Neural progenitor cell (in vitro differentiated cells): ENCODE results near the gene GAMT. TPM values are rescaled to one million over a fixed set of nuclear protein-coding genes. Genes with fewer than 3 reads are reported as not detected.

Experiments
- DNase-seq: peaks from one replicate; pipeline ENCODE4 v3.0.0-alpha.2; 2016; ENCODE audit warnings: low spot score
- H2AFZ ChIP-seq: fragments of 200-600 bp; sonication (generic); replicated peaks from 2 replicates; pipeline ENCODE4 v1.6.1; 2016; ENCODE audit warnings: antibody characterized with exemption
- H3F3A ChIP-seq: fragments of 200-600 bp; sonication (generic); 2 replicates; pipeline ENCODE4 v1.6.1; 2016; ENCODE audit warnings: antibody characterized with exemption, low read depth
- H3K27ac ChIP-seq: fragments of 200-600 bp; sonication (generic); 2 replicates; pipeline ENCODE4 v1.5.1; 2016; ENCODE audit warnings: mild to moderate bottlenecking
- H3K27me3 ChIP-seq: fragments of 200-600 bp; sonication (generic); 2 replicates; pipeline ENCODE4 v1.6.1; 2016; ENCODE audit warnings: mild to moderate bottlenecking, moderate library complexity
- H3K36me3 ChIP-seq: fragments of 200-600 bp; sonication (generic); 2 replicates; pipeline ENCODE4 v1.5.1; 2016
- H3K4me1 ChIP-seq: fragments of 200-600 bp; sonication (generic); 2 replicates; pipeline ENCODE4 v1.6.1; 2016; ENCODE audit warnings: mixed run types
- H3K4me2 ChIP-seq: fragments of 200-600 bp; sonication (generic); 2 replicates; pipeline ENCODE4 v1.6.1; 2016
- H3K4me3 ChIP-seq: fragments of 200-600 bp; sonication (generic); 2 replicates; pipeline ENCODE4 v1.5.1; 2016
- H3K79me2 ChIP-seq: fragments of 200-600 bp; sonication (generic); 2 replicates; pipeline ENCODE4 v1.6.1; 2016; ENCODE audit warnings: low read depth
- H3K9ac ChIP-seq: fragments of 200-600 bp; sonication (generic); 2 replicates; pipeline ENCODE4 v1.6.1; 2016
- H3K9me3 ChIP-seq: fragments of 200-600 bp; sonication (generic); 2 replicates; pipeline ENCODE4 v1.5.1; 2016; ENCODE audit warnings: low read depth
- H4K20me1 ChIP-seq: fragments of 200-600 bp; sonication (generic); 2 replicates; pipeline ENCODE4 v1.6.1; 2016; ENCODE audit warnings: low read depth
- H3K27ac Mint-ChIP-seq: 3 replicates; pipeline ENCODE4 v1.8.0; 2021; ENCODE audit warnings: mixed read lengths
- H3K27me3 Mint-ChIP-seq: 2 replicates; pipeline ENCODE4 v1.8.0; 2022; ENCODE audit warnings: low read depth, mild to moderate bottlenecking, inconsistent platforms, moderate library complexity, mixed read lengths; ENCODE audit not compliant: insufficient read depth
- H3K36me3 Mint-ChIP-seq: 3 replicates; pipeline ENCODE4 v1.8.0; 2021; ENCODE audit warnings: mixed read lengths
- H3K4me1 Mint-ChIP-seq: 3 replicates; pipeline ENCODE4 v1.8.0; 2021; ENCODE audit warnings: mixed read lengths
- H3K4me3 Mint-ChIP-seq: 3 replicates; pipeline ENCODE4 v1.8.0; 2021; ENCODE audit warnings: mild to moderate bottlenecking, moderate library complexity, mixed read lengths
- H3K9me3 Mint-ChIP-seq: 3 replicates; pipeline ENCODE4 v1.8.0; 2020; ENCODE audit warnings: mixed read lengths
- CTCF ChIP-seq: fragments of 200-600 bp; sonication (generic); IDR thresholded peaks from 2 replicates; pipeline ENCODE4 v1.5.1; 2017; ENCODE audit warnings: antibody characterized with exemption, mild to moderate bottlenecking
- EZH2 ChIP-seq: fragments of 200-600 bp; sonication (generic); IDR thresholded peaks from 2 replicates; pipeline ENCODE4 v1.6.1; 2017; ENCODE audit warnings: antibody characterized with exemption, mild to moderate bottlenecking, moderate library complexity
- EZH2phosphoT487 ChIP-seq: fragments of 200-600 bp; sonication (generic); IDR thresholded peaks from 2 replicates; pipeline ENCODE4 v1.6.1; 2017; ENCODE audit warnings: antibody characterized with exemption
- total RNA-seq: library from RNA; depleted of rRNA; stranded (reverse); fragments of >200 nt; gene quantifications from 2 replicates; pipeline ENCODE4 v1.2.3, GENCODE V29; 2015; ENCODE audit warnings: low replicate concordance

Gene GAMT
- total RNA-seq, 1 donor from 2014 or later: 13.8 TPM

- no peaks in the 10 kb centered on the region for H3K9me3 Mint-ChIP-seq
- Histone ChIP-seq H3K79me2 (no peaks in the 10 kb centered on the region), H3K4me2 (no peak overlapping the region), H3K4me3 (no peak overlapping the region), H4K20me1 (peaks cover 13% of the 10 kb centered on the region), H3K9ac (no peak overlapping the region), H3K4me1 (no peaks in the 10 kb centered on the region), H3K36me3 (no peaks in the 10 kb centered on the region), H3K9me3 (no peaks in the 10 kb centered on the region), H3K27ac (no peak overlapping the region), H3F3A (peaks cover 5% of the 10 kb centered on the region), H2AFZ (no peak overlapping the region), H3K27me3 (no peaks in the 10 kb centered on the region)
- TF ChIP-seq EZH2 (no peak), CTCF (no peak), EZH2phosphoT487 (no peak)
- no peak overlapping the region for H3K27ac Mint-ChIP-seq
- peaks cover 3% of the 10 kb centered on the region for H3K27me3 Mint-ChIP-seq
- H3K4me3 Mint-ChIP-seq: no peak overlapping the region
- H3K4me1 Mint-ChIP-seq: no peaks in the 10 kb centered on the region
- peaks cover 16% of the 10 kb centered on the region for H3K36me3 Mint-ChIP-seq
- no peak for DNase-seq
Measured at GRCh38 chr19:1392407-1392806, 8.9 kb downstream of the GAMT start.

GRCh38 chr19:1390890-1391423, 10.4 kb downstream of the GAMT start:
- no peaks in the 10 kb centered on the region for H3K79me2 ChIP-seq
- no peak for DNase-seq
- Mint-ChIP-seq H3K36me3 (peaks cover 16% of the 10 kb centered on the region), H3K4me1 (peaks cover 3% of the 10 kb centered on the region), H3K9me3 (no peaks in the 10 kb centered on the region), H3K27ac (no peak overlapping the region), H3K4me3 (no peak overlapping the region), H3K27me3 (peaks cover 3% of the 10 kb centered on the region)
- peaks cover 6% of the 10 kb centered on the region for H4K20me1 ChIP-seq
- no peak overlapping the region for H3K4me2 ChIP-seq
- H3K9me3 ChIP-seq: no peaks in the 10 kb centered on the region
- H3K4me3 ChIP-seq: no peak overlapping the region
- H3K27ac ChIP-seq: no peak overlapping the region
- H3K36me3 ChIP-seq: no peaks in the 10 kb centered on the region
- H3K27me3 ChIP-seq: no peaks in the 10 kb centered on the region
- TF ChIP-seq EZH2phosphoT487 (no peak), CTCF (no peak), EZH2 (no peak)
- H3K4me1 ChIP-seq: no peaks in the 10 kb centered on the region
- no peak overlapping the region for H3K9ac ChIP-seq
- H2AFZ ChIP-seq: no peak overlapping the region
- H3F3A ChIP-seq: peaks cover 5% of the 10 kb centered on the region

- Histone ChIP-seq H3K36me3 (no peaks in the 10 kb centered on the region), H3K27me3 (no peaks in the 10 kb centered on the region), H3K27ac (no peak overlapping the region), H3F3A (peaks cover 5% of the 10 kb centered on the region), H3K4me2 (no peak overlapping the region), H4K20me1 (peaks cover 5% of the 10 kb centered on the region), H2AFZ (no peak overlapping the region), H3K9ac (no peak overlapping the region), H3K79me2 (peaks cover 11% of the 10 kb centered on the region), H3K4me3 (no peak overlapping the region), H3K4me1 (no peaks in the 10 kb centered on the region), H3K9me3 (no peaks in the 10 kb centered on the region)
- DNase-seq: no peak
- Mint-ChIP-seq H3K9me3 (no peaks in the 10 kb centered on the region), H3K27me3 (peaks cover 8% of the 10 kb centered on the region), H3K4me1 (peaks cover 9% of the 10 kb centered on the region), H3K36me3 (peaks cover 16% of the 10 kb centered on the region), H3K4me3 (no peak overlapping the region), H3K27ac (no peak overlapping the region)
- TF ChIP-seq EZH2phosphoT487 (no peak), EZH2 (no peak), CTCF (no peak)
Measured at GRCh38 chr19:1389033-1389940, 12.1 kb downstream of the GAMT start.
